GM12873 (cell line): ENCODE measurements around the gene CR1L.

ENCODE experiments used
- CTCF ChIP-seq: IDR thresholded peaks from 2 replicates; pipeline ENCODE4 v1.5.1; 2012; ENCODE audit warnings: low read depth, mild to moderate bottlenecking, moderate library complexity, low read length, control low read depth; ENCODE audit not compliant: insufficient read depth; ENCODE audit errors: missing control alignments

CR1L gene

GRCh38 chr1:207742850-207743555 lies 98.1 kb downstream of the CR1L start:
- no peak for TF ChIP-seq CTCF

GRCh38 chr1:207744000-207744534 lies 99.1 kb downstream of the CR1L start:
- no peak for TF ChIP-seq CTCF

GRCh38 chr1:207745285-207745684 lies 100.4 kb downstream of the CR1L start:
- no peak for TF ChIP-seq CTCF

GRCh38 chr1:207745839-207746767 lies 101.2 kb downstream of the CR1L start:
- TF ChIP-seq CTCF, result no peak

GRCh38 chr1:207747627-207748492 lies 102.9 kb downstream of the CR1L start:
- TF ChIP-seq CTCF, result no peak

GRCh38 chr1:207748737-207749528 lies 104.0 kb downstream of the CR1L start:
- no peak for TF ChIP-seq CTCF
